Measurements from ENCODE around the gene DOCK10.
"Not testable (repeated sequence)": the region's sequence is repeated elsewhere in the genome, so short reads cannot be mapped to it uniquely, and the experiment has no call there.

Gene DOCK10

GRCh38 chr2:225041851-225042799 lies at the start of gene DOCK10:
DOCK10 (minus strand) TSS chr2:225042468; CDS start chr2:225042374, 94 bp downstream.
- peak; percentile 62 for DNase-seq

- no peak for DNase-seq
Measured at GRCh38 chr2:225091336-225091735, 49.1 kb upstream of the DOCK10 start.

GRCh38 chr2:225090746-225091145 lies 48.5 kb upstream of the DOCK10 start:
- DNase-seq: no peak

GRCh38 chr2:225086915-225087314 lies 44.6 kb upstream of the DOCK10 start:
- no peak for DNase-seq

- no peak for DNase-seq
Measured at GRCh38 chr2:225086439-225086838, 44.2 kb upstream of the DOCK10 start.

- no peak for DNase-seq
Measured at GRCh38 chr2:225083276-225083675, 41.0 kb upstream of the DOCK10 start.

- no peak for DNase-seq
Measured at GRCh38 chr2:225076125-225076524, 33.9 kb upstream of the DOCK10 start.

- DNase-seq: no peak
Measured at GRCh38 chr2:225074919-225075681, 32.8 kb upstream of the DOCK10 start.

GRCh38 chr2:225074366-225074765 lies 32.1 kb upstream of the DOCK10 start:
- DNase-seq: no peak

GRCh38 chr2:225073198-225073597 lies 30.9 kb upstream of the DOCK10 start:
- no peak for DNase-seq

- no peak for DNase-seq
Measured at GRCh38 chr2:225072444-225072843, 30.2 kb upstream of the DOCK10 start.

- no peak for DNase-seq
Measured at GRCh38 chr2:225070811-225071210, 28.5 kb upstream of the DOCK10 start.

GRCh38 chr2:225069966-225070365 lies 27.7 kb upstream of the DOCK10 start:
- DNase-seq: no peak

GRCh38 chr2:225069477-225069876 lies 27.2 kb upstream of the DOCK10 start:
- no peak for DNase-seq

- DNase-seq: no peak
Measured at GRCh38 chr2:225065882-225066281, 23.6 kb upstream of the DOCK10 start.

- DNase-seq: no peak
Measured at GRCh38 chr2:225064928-225065327, 22.7 kb upstream of the DOCK10 start.

- no peak for DNase-seq
Measured at GRCh38 chr2:225064362-225064761, 22.1 kb upstream of the DOCK10 start.

GRCh38 chr2:225056330-225057073 lies 14.2 kb upstream of the DOCK10 start:
- DNase-seq: no peak

- no peak for DNase-seq
Measured at GRCh38 chr2:225055714-225056113, 13.4 kb upstream of the DOCK10 start.

GRCh38 chr2:225052703-225053102 lies 10.4 kb upstream of the DOCK10 start:
- DNase-seq: no peak

GRCh38 chr2:225047502-225047901 lies 5.2 kb upstream of the DOCK10 start:
- DNase-seq: not testable (repeated sequence)

- no peak for DNase-seq
Measured at GRCh38 chr2:225042800-225043167, 516 bp upstream of the DOCK10 start.

- DNase-seq: no peak
Measured at GRCh38 chr2:225041207-225041850, 939 bp downstream of the DOCK10 start.
